Measurements from ENCODE around the gene NOX5.

NOX5 gene

GRCh38 chr15:69021895-69022294, 7.4 kb downstream of the NOX5 start:
- DNase-seq: no peak

GRCh38 chr15:69025320-69025719, 10.8 kb downstream of the NOX5 start:
- no peak for DNase-seq

GRCh38 chr15:69026355-69026754, 11.9 kb downstream of the NOX5 start:
- no peak for DNase-seq

- DNase-seq: no peak
Observed at GRCh38 chr15:69027976-69028518, 13.6 kb downstream of the NOX5 start.

- DNase-seq: no peak
Observed at GRCh38 chr15:69031013-69032001, 16.8 kb downstream of the NOX5 start.

- no peak for DNase-seq
Observed at GRCh38 chr15:69032031-69032430, 17.5 kb downstream of the NOX5 start.

- no peak for DNase-seq
Observed at GRCh38 chr15:69032703-69033373, 18.3 kb downstream of the NOX5 start.

- DNase-seq: no peak
Observed at GRCh38 chr15:69034352-69034751, 19.9 kb downstream of the NOX5 start.

- no peak for DNase-seq
Observed at GRCh38 chr15:69035205-69035917, 20.9 kb downstream of the NOX5 start.

GRCh38 chr15:69035918-69036258, 21.4 kb downstream of the NOX5 start:
- no peak for DNase-seq

- DNase-seq: no peak
Observed at GRCh38 chr15:69036826-69037225, 22.3 kb downstream of the NOX5 start.

- no peak for DNase-seq
Observed at GRCh38 chr15:69037482-69037881, 23.0 kb downstream of the NOX5 start.

GRCh38 chr15:69037977-69038376, 23.5 kb downstream of the NOX5 start:
- no peak for DNase-seq

- no peak for DNase-seq
Observed at GRCh38 chr15:69038508-69038907, 24.0 kb downstream of the NOX5 start.

- no peak for DNase-seq
Observed at GRCh38 chr15:69039516-69040225, 25.2 kb downstream of the NOX5 start.

- DNase-seq: no peak
Observed at GRCh38 chr15:69042531-69042930, 28.0 kb downstream of the NOX5 start.

GRCh38 chr15:69045802-69046201, 31.3 kb downstream of the NOX5 start:
- peak; percentile 19 for DNase-seq

- no peak for DNase-seq
Observed at GRCh38 chr15:69046781-69047180, 32.3 kb downstream of the NOX5 start.

GRCh38 chr15:69049976-69050375, 35.5 kb downstream of the NOX5 start:
- DNase-seq: no peak

GRCh38 chr15:69055251-69055650, 40.8 kb downstream of the NOX5 start:
- no peak for DNase-seq

- no peak for DNase-seq
Observed at GRCh38 chr15:69056365-69056764, 41.9 kb downstream of the NOX5 start.

GRCh38 chr15:69058830-69059556, 44.5 kb downstream of the NOX5 start:
- peak; percentile 60 for DNase-seq

Data from T1000 (cell line).